COR-L47 (cell line): ENCODE data around the gene CD37.
"Not testable (repeated sequence)": the region's sequence is repeated elsewhere in the genome, so short reads cannot be mapped to it uniquely, and the experiment has no call there.

Experiments used
- DNase-seq: peaks from one replicate; lab custom pipeline; 2025; lab: John Stamatoyannopoulos, UW

Gene CD37

DNA sequence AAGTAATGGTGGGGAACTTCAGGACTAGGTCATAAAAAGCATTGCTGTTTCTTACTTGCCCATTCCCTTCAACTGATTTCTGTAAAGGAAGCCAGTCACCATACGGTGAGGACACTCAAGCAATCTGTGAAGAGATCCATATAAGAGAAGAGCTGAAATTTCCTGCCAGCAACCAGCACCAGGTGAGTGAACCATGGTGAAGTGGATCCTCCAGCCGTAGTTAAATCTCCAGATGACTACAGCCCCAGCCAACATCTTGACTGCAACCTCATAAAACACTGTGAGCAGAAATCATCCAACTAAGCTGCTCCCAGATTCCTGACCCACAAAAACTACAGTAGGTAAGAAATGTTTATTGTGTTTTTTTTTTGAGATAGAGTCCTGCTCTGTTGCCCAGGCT, 6.5 kb upstream of the CD37 start:
- no peak for DNase-seq

DNA sequence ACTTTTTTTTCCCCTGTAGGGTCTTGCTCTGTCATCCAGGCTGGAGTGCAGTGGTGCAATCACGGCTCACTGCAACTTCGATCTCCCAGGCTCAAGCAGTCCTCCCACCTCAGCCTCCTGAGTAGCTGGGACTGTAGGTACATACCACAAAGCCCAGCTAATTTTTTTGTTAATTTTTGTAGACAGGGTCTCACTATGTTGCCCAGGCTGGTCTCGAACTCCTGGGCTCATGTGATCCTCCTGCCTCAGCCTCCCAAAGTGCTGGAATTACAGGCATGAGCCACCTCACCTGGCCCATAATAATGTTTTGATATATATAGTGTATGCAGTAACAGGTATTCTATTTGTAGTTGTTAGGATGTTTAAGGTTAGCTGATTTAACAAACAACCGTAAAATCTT, 4.0 kb upstream of the CD37 start:
- not testable (repeated sequence) for DNase-seq

DNA sequence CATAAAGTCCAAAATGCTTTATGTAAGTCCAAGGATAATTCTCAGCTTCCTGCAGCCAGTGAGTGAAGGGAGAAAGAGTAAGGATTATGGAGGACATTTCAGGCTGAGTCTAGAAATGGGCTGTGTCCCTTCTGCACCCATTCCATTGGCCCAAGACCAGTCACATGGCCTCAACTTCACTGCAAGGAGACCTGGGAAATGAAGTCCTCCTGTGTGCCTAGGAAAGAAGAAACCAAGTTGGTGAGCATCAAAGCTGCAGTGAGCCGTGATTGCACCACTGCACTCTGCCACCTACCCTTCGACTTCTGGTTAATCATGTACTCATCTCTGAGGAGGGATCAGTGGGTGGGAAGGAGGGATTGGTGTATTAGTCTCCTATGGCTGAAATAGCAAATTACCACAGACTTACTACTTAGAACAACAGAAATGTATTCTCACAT, 3.6 kb upstream of the CD37 start:
- DNase-seq, result no peak

DNA sequence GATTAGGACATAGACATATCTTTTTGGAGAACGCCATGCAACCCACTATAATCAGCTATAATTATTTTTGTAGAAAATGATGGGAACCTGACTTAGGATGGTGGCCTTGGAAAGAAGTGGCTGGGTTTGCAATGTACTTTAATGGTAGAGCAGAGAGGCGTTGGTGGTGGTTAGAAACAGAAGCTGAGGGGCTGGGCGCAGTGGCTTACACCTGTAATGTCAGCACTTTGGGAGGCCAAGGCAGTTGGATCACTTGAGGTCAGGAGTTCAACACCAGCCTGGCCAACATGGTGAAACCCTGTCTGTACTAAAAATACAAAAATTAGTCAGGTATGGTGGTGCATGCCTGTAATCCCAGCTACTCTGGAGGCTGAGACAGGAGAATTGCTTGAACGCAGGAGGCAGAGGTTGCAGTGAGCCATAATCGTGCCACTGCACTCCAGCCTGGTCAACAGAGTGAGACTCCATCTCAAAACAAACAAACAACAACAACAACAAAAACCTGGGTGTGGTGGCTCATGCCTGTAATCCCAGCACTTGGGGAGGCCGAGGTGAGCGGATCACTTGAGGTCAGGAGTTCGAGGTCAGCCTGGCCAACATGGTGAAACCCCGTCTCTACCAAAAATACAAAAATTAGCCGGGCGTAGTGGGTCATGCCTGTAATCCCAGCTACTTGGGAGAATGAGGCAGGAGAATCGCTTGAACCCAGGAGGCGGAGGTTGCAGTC, 2.4 kb upstream of the CD37 start:
- not testable (repeated sequence) for DNase-seq

DNA sequence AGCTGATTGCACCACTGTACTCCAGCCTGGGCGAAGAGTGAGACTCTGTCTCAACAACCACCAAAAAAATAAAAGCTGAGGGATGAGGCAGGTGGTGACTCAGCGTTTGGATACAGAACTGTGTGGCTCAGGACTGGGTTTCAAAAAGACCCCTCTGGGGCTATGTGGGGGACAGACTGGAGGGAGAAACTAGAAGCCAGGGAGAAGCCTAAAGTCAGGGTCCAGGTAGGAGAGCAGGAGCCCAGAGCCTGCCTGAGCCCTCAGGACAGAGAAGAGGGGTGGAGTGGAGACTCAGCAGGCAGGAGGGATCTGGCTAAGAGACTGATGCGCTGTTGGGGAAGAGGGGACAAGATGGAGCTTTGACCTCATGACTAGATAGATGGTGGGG, 1.8 kb upstream of the CD37 start:
- DNase-seq, result no peak

DNA sequence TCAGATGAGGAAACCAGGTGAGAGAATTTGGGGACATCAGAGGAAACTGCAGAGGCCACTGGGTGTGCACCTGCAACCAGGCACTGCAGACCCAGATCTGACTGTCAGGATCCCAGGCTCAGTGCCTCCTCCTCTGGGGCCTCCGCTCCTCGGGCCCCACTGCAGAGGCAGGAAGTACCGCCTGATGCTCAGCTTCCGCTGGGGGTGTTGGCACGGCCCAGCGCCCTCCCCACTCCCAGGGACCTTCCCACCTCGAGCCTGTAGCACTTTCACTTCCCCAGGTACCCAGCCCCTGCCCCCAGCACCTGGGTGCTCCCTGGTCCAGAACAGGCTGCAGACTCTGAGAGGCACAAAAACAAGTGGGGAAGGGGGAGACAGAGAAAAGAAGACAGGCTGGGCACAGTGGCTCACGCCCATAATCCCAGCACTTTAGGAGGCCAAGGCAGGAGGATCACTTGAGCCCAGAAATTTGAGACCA, 1.4 kb upstream of the CD37 start:
- DNase-seq, result no peak

DNA sequence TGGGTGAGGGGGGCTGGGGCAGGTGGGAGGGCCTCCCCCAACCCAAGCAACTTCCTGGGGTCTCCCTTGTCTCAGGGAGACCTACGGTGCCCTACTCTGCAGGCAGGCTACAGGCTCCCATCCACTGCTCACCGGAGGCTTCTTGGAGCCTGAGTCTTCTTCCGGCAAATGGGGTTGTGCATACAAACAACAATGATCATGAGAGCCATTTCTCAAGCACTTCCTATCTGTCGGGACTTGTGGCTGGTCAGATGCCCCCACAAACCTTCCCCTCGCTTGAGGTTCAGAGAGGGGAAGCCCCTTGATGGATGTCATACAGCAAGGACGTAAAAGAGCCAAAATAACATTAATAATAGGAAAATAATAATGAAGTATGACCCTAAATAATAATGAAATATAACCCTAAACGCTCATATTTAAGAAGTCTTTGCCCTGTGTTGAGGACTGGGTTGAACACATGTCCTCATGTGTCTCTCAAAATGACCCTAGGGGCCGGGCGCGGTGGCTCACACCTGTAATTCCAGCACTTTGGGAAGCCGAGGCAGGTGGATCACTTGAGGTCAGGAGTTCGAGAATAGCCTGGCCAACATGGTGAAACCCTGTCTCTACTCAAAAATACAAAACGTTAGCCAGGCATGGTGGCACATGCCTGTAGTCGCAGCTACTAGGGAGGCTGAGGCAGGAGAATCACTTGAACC, 727 bp downstream of the CD37 start:
- DNase-seq, result no peak

DNA sequence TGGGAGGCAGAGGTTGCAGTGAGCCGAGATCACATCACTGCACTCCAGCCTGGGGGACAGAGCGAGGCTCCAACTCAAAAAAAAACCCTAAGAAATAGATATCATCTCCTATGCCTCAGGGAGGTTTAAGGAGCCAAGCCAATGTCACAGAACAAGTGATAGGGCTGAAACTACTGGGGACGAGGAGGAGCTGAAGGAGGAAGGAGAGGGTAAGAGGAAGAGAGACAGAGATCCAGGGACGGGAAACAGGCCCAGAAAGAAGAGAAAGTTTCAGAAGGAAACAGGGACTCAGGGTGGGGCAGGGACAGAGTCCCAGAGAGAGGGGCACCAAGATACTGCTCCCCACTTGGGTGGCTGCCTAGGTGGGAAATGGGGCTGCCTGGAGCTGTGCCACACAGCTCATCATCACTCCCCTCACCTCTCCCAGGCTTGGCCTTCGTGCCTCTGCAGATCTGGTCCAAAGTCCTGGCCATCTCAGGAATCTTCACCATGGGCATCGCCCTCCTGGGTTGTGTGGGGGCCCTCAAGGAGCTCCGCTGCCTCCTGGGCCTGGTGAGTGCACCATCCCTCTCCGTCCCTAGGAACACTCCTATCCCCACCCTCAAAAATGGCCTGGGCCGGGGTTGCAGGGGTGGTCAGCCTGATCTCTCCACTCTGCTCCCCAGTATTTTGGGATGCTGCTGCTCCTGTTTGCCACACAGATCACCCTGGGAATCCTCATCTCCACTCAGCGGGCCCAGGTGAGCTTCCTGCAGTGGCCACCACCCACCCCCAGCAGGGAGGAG, 1.5 kb downstream of the CD37 start:
- no peak for DNase-seq

DNA sequence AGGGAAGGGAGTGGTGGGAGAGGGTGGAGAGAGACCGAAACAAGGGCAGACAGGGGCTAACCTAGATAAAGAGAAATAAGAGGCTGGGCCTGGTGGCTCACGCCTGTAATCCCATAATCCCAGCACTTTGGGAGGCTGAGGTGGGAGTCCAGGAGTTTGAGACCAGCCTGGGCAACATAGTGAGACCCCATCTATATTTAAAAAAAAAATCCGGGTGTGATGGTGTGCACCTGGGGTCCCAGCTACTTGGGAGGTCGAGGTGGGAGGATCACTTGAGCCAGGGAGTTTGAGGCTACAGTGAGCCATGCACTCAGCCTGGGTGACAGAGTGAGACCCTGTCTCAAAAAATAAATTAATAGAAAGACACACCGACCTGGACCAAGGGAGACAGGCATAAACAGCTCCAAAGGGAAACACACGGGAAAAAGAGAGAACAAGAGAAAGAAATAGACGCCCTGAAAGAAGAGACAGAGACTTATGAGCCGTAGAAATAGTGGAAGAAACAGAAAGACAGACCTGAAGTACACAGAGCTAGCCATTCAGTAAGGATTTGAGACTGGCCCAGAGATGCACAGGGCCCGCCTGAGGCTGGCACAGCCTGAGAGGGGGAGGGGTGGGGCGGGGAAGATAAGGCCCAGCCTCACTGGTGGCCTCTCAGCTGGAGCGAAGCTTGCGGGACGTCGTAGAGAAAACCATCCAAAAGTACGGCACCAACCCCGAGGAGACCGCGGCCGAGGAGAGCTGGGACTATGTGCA, 2.2 kb downstream of the CD37 start:
- DNase-seq, result no peak

DNA sequence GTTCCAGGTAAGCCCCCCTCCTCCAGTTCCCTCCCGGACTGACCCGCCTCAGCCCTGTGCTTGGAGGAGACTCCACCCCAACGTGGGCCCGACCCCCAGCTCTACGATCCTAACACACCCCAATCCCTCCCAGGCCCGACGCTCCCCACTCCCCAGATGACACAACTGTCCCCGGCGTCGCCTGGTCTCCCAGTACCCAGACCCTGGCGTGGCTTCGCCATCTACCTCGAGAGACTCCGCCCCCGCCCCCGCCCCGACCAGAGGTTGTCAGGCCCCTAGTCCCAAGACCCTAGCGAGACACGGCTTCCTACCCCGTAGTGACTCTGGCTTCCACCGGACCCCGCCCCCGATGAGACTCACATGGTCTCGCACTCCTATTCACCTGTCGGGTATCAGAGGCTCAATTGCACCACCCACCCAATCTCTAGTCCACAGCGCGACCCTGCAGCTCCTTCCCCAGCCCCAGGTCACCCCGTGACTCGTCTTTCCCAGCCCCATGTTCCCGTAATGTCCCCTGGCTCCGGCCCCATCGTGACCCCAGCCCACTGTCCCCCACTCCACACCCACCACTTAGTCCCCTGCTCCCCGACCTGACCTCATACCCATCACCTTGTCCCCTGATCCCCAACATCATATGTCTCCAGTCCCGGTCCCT, 2.9 kb downstream of the CD37 start:
- DNase-seq, result no peak

DNA sequence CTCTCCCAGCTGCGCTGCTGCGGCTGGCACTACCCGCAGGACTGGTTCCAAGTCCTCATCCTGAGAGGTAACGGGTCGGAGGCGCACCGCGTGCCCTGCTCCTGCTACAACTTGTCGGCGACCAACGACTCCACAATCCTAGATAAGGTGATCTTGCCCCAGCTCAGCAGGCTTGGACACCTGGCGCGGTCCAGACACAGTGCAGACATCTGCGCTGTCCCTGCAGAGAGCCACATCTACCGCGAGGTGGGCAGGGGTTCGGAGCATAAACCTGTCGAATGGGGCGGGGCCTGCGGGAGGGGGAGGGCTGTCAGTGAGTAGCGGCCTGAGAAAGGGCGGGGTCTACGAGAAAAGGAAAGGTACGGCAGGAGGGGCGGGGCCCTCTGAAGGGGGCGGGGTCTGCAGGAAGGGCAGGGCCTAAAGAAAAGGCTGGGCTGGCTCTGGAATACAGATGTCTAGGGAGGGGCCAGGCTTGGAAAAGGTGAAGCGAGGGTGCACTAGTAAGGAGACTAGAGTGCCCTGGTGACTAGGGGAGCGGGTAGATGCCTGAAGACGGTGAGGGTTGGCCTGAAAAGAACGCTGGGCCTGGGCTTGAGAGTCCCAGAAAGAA, 3.6 kb downstream of the CD37 start:
- no peak for DNase-seq

DNA sequence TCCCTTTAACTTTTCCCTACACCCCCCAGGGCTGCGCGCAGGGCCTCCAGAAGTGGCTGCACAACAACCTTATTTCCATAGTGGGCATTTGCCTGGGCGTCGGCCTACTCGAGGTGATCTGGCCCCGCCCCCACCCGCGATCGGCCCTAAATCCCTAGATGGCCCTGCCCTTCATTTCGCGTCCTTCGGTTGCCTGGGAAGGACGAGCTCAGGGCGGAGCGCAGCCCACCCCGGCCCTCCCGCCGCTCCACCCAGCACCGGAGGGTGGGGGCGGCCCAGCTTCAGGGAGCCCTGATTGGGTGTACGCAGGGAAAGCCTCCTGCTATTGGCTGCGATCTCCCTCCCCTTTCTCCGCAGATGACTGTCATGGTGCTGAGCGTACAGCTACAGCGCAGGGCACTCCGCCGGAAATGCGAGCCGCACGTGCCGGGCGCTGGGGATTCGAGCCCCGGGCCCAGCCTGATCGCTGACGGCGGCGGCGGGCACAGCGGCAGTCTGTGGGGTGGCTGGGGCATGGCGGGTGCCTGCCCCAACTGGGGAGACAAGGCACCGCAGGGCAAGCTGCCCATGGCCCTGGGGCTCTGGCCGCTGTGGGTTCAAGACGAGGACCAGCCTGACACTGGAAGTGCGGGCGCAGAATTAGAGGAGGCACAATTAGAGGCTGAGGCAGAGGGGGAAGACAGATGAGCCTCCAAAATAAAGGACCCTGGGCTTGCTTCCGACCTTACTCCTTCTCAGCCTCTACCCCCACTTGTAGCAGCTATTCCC, 4.3 kb downstream of the CD37 start:
- no peak for DNase-seq

DNA sequence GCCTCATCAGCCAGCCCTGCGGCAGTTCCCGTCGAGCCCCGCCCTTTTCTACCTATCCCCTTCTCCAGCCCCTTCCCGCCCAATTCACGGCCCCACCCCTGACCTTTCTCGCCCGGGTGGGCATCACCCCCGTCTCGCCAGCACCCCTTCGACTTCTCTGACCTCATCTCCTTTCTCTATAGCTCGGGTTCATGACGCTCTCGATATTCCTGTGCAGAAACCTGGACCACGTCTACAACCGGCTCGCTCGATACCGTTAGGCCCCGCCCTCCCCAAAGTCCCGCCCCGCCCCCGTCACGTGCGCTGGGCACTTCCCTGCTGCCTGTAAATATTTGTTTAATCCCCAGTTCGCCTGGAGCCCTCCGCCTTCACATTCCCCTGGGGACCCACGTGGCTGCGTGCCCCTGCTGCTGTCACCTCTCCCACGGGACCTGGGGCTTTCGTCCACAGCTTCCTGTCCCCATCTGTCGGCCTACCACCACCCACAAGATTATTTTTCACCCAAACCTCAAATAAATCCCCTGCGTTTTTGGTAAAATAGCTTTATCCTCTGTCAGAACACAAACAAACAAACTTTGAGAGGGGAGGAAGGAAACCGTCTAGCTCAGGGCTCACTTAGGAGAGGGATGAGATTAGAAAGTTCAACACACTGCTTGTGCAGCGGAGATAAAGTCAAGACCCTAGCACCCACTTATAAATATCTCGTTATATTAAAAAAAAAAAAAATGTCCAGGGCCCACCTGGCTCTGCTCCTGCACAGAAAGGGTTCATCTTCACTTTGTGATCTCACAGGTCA, 5.1 kb downstream of the CD37 start:
- no peak for DNase-seq

DNA sequence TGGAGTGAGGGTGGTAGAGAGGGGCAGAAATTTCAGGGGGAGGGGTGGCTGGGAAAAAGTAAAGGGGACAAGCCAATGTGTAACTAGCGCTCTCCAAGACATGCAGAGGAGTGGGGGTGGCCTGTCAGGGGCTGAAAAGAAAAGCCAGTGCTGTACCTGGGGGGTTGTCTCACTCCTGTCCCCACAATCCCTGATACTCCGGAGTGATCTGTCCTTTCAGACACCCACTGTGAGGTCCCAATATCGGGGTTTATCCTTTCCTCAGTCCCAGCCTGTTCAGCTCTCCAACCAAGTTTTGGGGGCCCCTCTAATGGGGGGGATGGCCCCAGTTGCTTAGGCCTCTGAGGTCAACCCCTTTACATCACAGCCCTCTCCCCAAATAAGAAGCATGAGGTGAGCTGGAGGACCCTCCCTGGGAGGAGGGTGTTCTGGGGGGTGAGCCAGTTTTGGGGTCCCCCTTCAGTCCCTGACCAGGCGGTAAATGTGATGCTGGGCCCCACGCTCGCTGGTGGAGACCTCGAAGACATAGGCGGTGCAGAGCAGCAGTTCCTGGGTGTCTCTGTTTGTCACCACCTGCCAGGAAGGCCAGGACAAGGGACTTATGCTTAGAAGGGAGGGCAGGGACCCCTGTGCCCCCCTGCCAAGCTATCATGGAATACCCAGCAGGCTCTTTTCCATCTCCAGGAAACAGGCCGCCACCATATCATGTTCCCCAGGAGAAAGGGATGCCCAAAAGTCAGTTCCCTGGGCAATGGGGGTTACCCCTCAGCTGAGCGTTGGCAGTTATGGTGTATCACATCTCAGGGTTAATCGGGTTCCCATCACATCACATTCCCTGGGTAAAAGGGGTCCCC, 5.9 kb downstream of the CD37 start:
- DNase-seq, result no peak

DNA sequence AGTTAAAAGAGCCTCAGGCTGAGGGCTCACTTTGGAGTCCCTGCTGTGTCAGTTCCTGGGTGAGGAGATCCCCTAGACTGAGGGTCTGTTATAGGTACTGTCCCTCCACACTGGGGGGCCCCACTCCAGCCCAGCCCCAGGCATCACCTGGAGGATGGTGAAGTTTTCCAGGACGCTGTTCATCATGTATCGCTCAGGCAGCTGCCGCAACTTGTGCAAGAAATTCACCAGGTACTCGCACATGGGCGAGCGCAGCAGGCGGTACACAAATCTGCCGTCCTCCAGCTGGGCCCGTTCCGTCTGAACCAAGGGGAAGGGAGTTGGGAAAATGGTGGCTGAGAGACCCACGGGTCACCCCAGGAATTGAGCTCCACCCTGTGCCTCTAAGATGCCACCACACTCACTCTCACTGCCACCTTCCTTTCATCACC, 7.1 kb downstream of the CD37 start:
- no peak for DNase-seq

DNA sequence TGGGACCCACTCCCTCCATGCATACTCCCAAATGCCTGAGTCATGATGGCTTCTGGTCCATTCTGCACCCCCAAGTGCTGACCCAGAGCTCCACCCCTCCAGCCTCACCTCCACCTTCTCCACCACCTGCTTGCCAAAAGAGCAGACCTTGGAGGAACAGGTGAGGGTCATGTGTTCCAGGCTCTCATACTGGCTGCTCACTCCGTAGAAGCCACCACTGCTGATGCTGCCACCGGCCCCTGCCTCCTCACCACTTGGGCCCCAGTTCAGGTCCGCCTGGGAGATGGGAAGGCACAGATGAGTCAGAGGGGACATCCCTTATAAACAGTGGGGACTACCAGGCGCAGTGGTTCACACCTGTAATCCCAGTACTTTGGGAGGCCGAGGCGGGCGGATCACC, 7.9 kb downstream of the CD37 start:
- DNase-seq, result no peak

DNA sequence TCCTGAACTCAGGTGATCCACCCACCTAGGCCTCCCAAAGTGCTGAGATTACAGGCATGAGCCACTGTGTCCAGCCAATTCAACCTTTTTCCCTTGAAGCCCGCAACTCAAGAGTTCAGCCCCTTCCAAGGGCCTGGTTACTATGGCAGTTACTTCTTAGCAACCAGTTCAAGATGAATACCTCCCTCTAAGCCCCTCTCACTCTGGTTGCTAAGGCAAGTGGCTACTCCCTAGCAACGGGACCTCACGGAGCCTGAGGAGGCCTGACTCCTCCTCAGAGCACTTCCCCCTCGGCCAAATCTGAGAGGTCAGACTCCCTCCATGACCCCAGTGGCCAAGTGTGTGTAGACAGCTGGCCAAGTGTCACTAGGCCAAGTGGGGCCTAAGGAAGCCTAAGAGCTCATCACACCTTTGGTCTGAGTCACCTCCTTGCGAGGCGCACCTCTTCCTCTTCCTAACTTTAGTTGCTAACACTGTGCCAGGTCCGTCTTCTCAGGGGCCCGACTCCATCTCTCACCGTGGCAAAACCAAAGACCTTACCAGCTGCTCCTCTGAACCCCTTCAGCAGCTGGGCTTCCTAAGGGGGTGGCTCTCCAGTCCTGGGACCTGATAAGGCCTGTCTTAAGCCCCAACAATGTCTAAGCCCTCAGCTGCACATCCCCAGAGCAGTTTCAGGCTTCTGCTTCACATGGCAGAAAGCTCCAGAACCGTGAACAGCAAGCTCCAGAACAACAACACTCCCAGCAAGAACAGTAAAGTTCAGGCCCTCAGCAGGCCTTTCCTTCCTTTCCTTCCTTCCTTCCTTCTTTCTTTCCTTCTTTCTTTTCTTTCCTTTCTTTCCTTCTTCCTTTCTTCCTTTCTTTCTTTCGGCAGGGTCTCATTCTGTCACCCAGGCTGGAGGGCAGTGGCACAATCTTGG, 9.6 kb downstream of the CD37 start:
- no peak for DNase-seq
